ENCODE results near the gene TPSB2.

DNA sequence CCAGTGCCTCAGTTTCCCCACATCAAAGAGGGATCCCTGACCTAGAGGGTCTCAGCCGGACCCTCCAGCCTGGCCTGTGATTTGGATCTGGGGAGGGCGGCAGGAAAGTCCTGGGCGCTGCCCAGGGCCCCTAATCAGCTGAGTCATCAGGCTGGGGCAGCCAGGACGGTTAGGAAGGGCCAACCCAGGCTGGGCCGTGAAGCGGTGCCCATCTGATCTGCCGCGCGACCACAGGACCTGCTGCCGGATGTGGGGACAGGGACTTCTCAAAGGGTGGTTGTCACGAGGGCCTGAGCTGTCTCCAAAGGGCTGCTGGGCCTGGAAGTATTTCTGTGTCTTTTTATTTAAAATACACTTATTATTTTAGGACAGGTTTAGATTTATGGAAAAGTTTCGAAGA is 14.9 kb upstream of the TPSB2 start:
- TF ChIP-seq, protein P1, sequence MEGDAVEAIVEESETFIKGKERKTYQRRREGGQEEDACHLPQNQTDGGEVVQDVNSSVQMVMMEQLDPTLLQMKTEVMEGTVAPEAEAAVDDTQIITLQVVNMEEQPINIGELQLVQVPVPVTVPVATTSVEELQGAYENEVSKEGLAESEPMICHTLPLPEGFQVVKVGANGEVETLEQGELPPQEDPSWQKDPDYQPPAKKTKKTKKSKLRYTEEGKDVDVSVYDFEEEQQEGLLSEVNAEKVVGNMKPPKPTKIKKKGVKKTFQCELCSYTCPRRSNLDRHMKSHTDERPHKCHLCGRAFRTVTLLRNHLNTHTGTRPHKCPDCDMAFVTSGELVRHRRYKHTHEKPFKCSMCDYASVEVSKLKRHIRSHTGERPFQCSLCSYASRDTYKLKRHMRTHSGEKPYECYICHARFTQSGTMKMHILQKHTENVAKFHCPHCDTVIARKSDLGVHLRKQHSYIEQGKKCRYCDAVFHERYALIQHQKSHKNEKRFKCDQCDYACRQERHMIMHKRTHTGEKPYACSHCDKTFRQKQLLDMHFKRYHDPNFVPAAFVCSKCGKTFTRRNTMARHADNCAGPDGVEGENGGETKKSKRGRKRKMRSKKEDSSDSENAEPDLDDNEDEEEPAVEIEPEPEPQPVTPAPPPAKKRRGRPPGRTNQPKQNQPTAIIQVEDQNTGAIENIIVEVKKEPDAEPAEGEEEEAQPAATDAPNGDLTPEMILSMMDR (optimal IDR thresholded peaks at IDR 0.05 in 1 of 3, IDR thresholded peaks at IDR 0.05 in 1 of 3, conservative IDR thresholded peaks at IDR 0.05 in 1 of 3; ENCODE audit: extremely low read depth in 1 of 3, insufficient read depth in 2 of 3, low read length in 3 of 3), result no peak
- no peak for TF ChIP-seq EZH2 (IDR thresholded peaks at IDR 0.05; ENCODE audit: low read length)

Measured in keratinocyte (primary cell).